OCI-LY1 (cell line): ENCODE data around the gene TULP4.
A peak's percentile ranks its signal among the peaks of the same experiment; 100 is the strongest.

Source experiments
- H2AFZ ChIP-seq: fragments of 200-600 bp; sonication (generic), shearing (Covaris generic); 2 replicates; pipeline ENCODE4 v1.6.0; 2014; ENCODE audit warnings: antibody characterized with exemption, mild to moderate bottlenecking, low read length
- H3F3A ChIP-seq: fragments of 200-600 bp; sonication (generic), shearing (Covaris generic); 2 replicates; pipeline ENCODE4 v1.6.0; 2014; ENCODE audit warnings: mild to moderate bottlenecking, antibody characterized with exemption, low read length, moderate library complexity; ENCODE audit not compliant: insufficient read depth
- H3K27ac ChIP-seq: fragments of 200-600 bp; sonication (generic); 2 replicates; pipeline ENCODE4 v1.5.1; 2014; ENCODE audit warnings: low read length, mixed run types, mild to moderate bottlenecking, low read depth; ENCODE audit not compliant: poor library complexity, severe bottlenecking
- H3K27me3 ChIP-seq: fragments of 200-600 bp; sonication (generic); 2 replicates; pipeline ENCODE4 v1.6.0; 2014; ENCODE audit warnings: antibody characterized with exemption, mild to moderate bottlenecking, low read length, moderate library complexity; ENCODE audit not compliant: insufficient read depth
- H3K36me3 ChIP-seq: fragments of 200-600 bp; sonication (generic); 2 replicates; pipeline ENCODE4 v1.6.1; 2014; ENCODE audit warnings: mild to moderate bottlenecking, antibody characterized with exemption, low read length, moderate library complexity, mixed read lengths; ENCODE audit not compliant: insufficient read depth
- H3K4me1 ChIP-seq: fragments of 200-600 bp; sonication (generic); 2 replicates; pipeline ENCODE4 v1.5.1; 2014; ENCODE audit warnings: mild to moderate bottlenecking, low read length, moderate library complexity; ENCODE audit not compliant: insufficient read depth, severe bottlenecking
- H3K4me2 ChIP-seq: fragments of 200-600 bp; sonication (generic), shearing (Covaris generic); 2 replicates; pipeline ENCODE4 v1.6.1; 2014; ENCODE audit warnings: low read length
- H3K4me3 ChIP-seq: fragments of 200-600 bp; sonication (generic); 2 replicates; pipeline ENCODE4 v1.5.1; 2014; ENCODE audit warnings: low read length, low read depth, mild to moderate bottlenecking, mixed read lengths; ENCODE audit not compliant: poor library complexity, severe bottlenecking
- H3K79me2 ChIP-seq: fragments of 200-600 bp; shearing (Covaris generic); 2 replicates; pipeline ENCODE4 v1.6.1; 2016; ENCODE audit warnings: mixed run types, low read length, mixed read lengths; ENCODE audit not compliant: insufficient read depth
- H3K9ac ChIP-seq: fragments of 200-600 bp; sonication (generic), shearing (Covaris generic); 2 replicates; pipeline ENCODE4 v1.6.1; 2014; ENCODE audit warnings: mild to moderate bottlenecking, low read length, mixed read lengths
- H3K9me2 ChIP-seq: fragments of 200-600 bp; sonication (generic), shearing (Covaris generic); 2 replicates; pipeline ENCODE4 v1.6.1; 2014; ENCODE audit warnings: low read depth, mild to moderate bottlenecking, low read length, mixed read lengths
- H3K9me3 ChIP-seq: fragments of 200-600 bp; shearing (Covaris generic); 2 replicates; pipeline ENCODE4 v1.6.1; 2014; ENCODE audit warnings: low read length, mixed read lengths
- H4K20me1 ChIP-seq: fragments of 200-600 bp; sonication (generic), shearing (Covaris generic); 2 replicates; pipeline ENCODE4 v1.6.0; 2016; ENCODE audit warnings: mild to moderate bottlenecking, low read length; ENCODE audit not compliant: insufficient read depth
- CTCF ChIP-seq: fragments of 200-600 bp; sonication (generic), shearing (Covaris generic); IDR thresholded peaks from 2 replicates; pipeline ENCODE4 v1.5.1; 2017; ENCODE audit warnings: mild to moderate bottlenecking, antibody characterized with exemption, low read length, moderate library complexity, mixed read lengths
- EZH2 ChIP-seq: fragments of 200-600 bp; sonication (generic), shearing (Covaris generic); IDR thresholded peaks from 2 replicates; pipeline ENCODE4 v1.8.0; 2017; ENCODE audit warnings: borderline replicate concordance, mixed run types, mild to moderate bottlenecking, antibody characterized with exemption, low read length, moderate library complexity, mixed read lengths

TULP4 gene

DNA sequence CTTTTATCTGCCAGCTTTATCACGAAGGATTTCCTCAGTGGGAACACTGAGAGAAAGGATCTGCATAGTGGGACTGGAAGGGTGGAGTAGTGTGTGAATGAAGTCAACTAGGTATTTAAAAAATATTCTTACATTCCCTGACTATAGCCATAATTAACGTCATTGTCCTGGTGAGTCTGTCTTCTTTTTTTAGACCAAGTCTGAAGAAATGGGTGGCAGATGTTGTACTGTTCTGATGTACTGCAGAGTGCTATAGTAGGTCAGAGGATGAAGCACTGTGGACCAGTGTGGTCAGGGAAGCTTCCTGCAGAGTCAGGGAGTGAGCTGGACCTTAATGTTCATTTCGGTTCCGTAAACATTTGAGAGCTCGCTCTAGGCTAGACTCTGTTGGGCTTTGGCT, 11.9 kb downstream of the TULP4 start:
- no peak overlapping the region for H3K9ac ChIP-seq
- TF ChIP-seq CTCF: no peak
- TF ChIP-seq EZH2: no peak
- H2AFZ ChIP-seq: no peak overlapping the region
- H3F3A ChIP-seq: peaks cover 6% of the 10 kb centered on the region; the same call in 1 of the 2 replicates
- H3K9me2 ChIP-seq: no peaks in the 10 kb centered on the region
- no peaks in the 10 kb centered on the region for H4K20me1 ChIP-seq
- no peak overlapping the region for H3K4me3 ChIP-seq
- H3K27me3 ChIP-seq: no peaks in the 10 kb centered on the region
- H3K36me3 ChIP-seq: peaks cover 8% of the 10 kb centered on the region; the same call in 1 of the 2 replicates
- H3K4me1 ChIP-seq: peaks cover 85% of the 10 kb centered on the region
- H3K4me2 ChIP-seq: no peak overlapping the region
- peaks cover 88% of the 10 kb centered on the region for H3K79me2 ChIP-seq
- H3K9me3 ChIP-seq: no peaks in the 10 kb centered on the region
- H3K27ac ChIP-seq: peak overlapping the region; percentile 18

DNA sequence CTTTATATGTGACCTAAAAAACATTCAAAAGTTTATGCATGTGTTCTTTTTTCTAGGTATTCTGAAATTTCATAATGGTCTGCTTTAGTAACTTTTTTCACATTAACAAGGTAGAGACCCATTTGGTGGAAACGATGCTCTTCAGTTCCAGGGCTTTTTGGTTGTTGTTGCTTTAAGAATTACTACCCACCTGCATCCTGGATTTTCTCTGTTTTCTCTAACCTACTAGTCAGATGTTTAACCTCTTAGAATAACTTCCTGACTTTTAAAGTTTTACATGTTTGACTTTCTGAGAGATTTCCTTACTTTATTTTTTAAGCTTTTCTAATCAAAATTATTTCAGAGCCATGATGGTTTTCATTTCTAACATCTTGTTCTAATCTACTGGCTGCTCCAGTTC, 14.9 kb downstream of the TULP4 start:
- Histone ChIP-seq H3K9ac (no peak overlapping the region; the same call in 1 of the 2 replicates), H2AFZ (no peak overlapping the region), H4K20me1 (no peaks in the 10 kb centered on the region), H3K27me3 (no peaks in the 10 kb centered on the region), H3K9me3 (0 out of 2 replicates have a peak, but pooled peaks cover 3% of the 10 kb centered on the region), H3K79me2 (peaks cover 89% of the 10 kb centered on the region), H3K27ac (peak overlapping the region; percentile 86), H3K4me3 (no peak overlapping the region), H3K4me1 (peaks cover 75% of the 10 kb centered on the region), H3F3A (no peaks in the 10 kb centered on the region), H3K4me2 (peak overlapping the region; percentile 41; the same call in 1 of the 2 replicates), H3K9me2 (no peaks in the 10 kb centered on the region), H3K36me3 (peaks cover 14% of the 10 kb centered on the region)
- TF ChIP-seq EZH2 (no peak), CTCF (no peak)

DNA sequence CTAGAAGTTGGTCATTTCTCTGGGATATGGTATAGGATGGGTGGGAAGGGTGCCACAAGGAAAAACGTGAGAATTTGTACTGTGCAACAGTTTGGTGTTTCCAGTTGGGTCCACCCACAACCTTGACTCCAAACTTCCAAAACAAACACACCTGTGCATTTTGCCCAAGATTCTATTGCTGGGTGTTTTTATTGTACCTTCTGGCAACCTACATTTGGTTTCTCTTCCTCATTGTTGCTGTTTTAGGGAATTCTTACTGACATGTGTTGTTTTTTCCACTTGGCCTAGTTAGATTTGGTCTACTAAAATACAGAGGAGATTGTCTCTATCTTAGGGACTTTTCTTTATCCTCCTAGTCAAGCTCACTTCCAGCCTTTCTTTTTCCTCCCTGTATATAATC, 16.7 kb downstream of the TULP4 start:
- peaks cover 32% of the 10 kb centered on the region for H3K36me3 ChIP-seq
- no peak overlapping the region for H2AFZ ChIP-seq
- no peaks in the 10 kb centered on the region for H3F3A ChIP-seq
- TF ChIP-seq CTCF (no peak), EZH2 (no peak)
- H3K4me1 ChIP-seq: peaks cover 58% of the 10 kb centered on the region
- peaks cover 13% of the 10 kb centered on the region for H3K9me3 ChIP-seq
- no peaks in the 10 kb centered on the region for H4K20me1 ChIP-seq
- H3K27ac ChIP-seq: peak overlapping the region; percentile 86
- H3K4me2 ChIP-seq: peak overlapping the region; percentile 41
- H3K4me3 ChIP-seq: peak overlapping the region; percentile 4
- H3K9ac ChIP-seq: peak overlapping the region; percentile 12; the same call in 1 of the 2 replicates
- H3K79me2 ChIP-seq: peaks cover 90% of the 10 kb centered on the region
- no peaks in the 10 kb centered on the region for H3K9me2 ChIP-seq
- no peaks in the 10 kb centered on the region for H3K27me3 ChIP-seq
